Fibroblast of peridontal ligament (primary cell): ENCODE measurements around the gene FAM193B.
"Not testable (repeated sequence)": the region's sequence is repeated elsewhere in the genome, so short reads cannot be mapped to it uniquely, and the experiment has no call there.

Experiments
- DNase-seq: peaks from one replicate; pipeline ENCODE4 v3.0.0-alpha.2; 2010; ENCODE audit errors: extremely low read depth

FAM193B gene

GRCh38 chr5:177486256-177486655 is 68.1 kb downstream of the FAM193B start:
- DNase-seq, result no peak

- not testable (repeated sequence) for DNase-seq
Measured at GRCh38 chr5:177485753-177486152, 68.6 kb downstream of the FAM193B start.

DNA sequence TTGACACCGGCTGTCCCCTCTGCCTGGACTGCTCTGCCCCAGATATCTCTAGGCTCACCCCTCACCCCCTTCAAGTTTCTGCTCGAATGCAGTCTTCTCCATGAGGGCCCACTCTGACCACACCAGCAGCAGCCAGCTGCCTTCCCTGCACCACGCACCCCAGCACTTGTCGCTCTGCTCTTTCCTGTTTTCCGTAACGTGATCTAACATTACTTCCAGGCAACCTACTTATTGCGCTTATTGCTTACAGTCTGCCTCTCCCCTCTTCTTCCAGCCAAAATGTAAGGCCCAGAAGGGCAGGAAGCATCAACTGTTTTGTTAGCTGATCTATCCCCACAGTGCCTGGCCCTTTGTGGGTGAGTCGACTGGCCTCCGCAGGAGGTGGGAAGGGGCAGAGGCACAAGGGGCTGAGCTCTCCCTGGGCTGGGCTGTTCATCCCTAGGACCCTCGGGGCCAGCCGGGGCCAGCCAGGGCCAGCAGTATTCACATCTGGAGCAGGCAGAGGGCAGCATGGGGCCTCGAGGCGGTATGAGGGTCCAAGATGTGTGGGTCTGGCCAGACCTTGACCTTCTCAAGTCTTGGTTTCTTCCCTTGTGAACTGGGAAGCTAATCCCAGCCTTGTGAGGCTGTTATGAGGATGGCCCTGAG is 69.3 kb downstream of the FAM193B start:
- DNase-seq, result no peak

DNA sequence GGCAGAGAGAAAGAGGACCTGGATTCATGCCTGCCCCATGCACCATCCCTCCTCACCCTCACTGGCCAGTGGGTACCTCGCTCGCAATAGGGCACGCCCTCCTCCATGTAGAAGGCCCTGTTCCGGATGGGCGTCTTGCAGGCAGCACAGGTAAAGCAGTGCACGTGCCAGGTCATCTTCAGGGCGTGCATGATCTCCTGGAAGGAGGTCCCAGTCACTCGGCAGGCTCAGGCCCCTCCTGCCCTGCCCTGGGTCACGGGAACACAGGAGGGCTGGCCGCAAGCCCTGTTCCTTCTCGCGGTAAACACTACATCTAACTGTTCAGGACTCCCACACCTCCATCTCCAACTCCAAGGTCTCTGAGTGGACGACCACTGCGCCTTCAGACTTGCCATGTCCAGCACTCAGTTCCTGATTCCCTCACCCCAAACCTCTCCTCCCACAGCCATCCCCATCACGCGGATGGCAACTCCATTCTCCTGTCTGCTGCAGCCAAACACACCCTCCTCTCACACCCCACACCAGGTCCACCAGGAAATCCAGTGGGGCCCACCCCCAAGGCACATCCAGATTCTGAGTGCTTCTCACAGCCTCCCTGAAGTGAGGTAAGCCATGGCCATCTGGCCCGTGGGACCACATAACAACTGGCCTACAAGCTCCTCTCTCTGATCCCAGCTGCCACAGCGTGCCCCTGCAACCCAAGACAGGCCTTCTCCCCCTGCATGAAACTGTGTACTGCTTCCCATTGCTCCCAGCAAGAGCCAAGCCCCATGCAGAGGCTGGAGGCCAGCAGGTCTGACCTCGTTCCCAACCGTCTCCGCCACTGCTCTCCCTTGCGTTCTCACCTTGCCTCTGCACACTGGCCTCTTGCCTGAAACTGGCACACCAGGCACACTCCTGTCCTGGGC is 70.1 kb downstream of the FAM193B start:
- no peak for DNase-seq

- DNase-seq, result no peak
Measured at GRCh38 chr5:177483042-177483441, 71.3 kb downstream of the FAM193B start.

- DNase-seq, result no peak
Measured at GRCh38 chr5:177482359-177482795, 72.0 kb downstream of the FAM193B start.

GRCh38 chr5:177479774-177480173 is 74.6 kb downstream of the FAM193B start:
- DNase-seq, result no peak

DNA sequence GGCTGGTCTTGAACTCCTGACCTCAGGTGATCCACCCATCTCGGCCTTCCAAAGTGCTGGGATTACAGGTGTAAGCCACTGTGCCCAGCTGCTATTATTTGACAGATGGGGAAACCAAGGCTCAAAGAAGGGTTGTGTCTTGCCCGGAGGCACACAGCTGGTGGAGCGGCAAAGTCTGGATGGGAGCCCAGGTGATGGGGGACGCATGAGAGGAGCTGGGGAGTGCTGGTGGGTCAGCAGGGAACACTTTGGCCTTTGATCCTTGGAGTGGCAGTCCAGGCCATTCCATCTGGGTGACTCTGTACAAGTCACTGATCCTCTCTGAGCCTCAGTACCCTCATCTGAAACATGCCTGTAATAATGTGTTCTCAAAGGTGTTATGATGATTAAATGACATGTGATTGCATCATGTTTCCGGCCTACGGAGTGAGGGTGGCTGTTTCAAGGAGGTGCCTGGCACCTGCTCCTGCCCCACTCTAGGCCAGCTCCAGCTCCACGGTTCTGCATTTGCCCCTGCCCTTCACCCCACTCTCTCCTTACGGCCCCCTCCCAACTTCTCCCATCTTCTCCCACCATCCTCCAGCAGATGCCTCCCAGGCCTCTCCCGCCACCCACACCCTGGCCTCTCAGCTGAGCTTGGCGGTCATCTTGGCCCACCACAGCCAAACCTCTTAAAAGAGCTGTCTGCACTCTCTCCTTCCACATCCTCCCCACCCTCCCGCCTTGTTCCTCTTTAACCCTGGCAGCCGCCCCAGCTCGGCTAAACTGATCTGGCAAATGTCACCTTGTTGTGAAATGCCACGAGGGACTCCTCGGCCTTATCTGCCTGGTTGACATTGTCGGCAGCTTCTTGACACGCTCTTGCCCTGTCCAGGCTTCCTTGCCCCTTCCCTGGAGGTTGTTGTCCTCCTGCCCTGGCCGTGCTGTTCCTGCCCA is 75.4 kb downstream of the FAM193B start:
- no peak for DNase-seq

DNA sequence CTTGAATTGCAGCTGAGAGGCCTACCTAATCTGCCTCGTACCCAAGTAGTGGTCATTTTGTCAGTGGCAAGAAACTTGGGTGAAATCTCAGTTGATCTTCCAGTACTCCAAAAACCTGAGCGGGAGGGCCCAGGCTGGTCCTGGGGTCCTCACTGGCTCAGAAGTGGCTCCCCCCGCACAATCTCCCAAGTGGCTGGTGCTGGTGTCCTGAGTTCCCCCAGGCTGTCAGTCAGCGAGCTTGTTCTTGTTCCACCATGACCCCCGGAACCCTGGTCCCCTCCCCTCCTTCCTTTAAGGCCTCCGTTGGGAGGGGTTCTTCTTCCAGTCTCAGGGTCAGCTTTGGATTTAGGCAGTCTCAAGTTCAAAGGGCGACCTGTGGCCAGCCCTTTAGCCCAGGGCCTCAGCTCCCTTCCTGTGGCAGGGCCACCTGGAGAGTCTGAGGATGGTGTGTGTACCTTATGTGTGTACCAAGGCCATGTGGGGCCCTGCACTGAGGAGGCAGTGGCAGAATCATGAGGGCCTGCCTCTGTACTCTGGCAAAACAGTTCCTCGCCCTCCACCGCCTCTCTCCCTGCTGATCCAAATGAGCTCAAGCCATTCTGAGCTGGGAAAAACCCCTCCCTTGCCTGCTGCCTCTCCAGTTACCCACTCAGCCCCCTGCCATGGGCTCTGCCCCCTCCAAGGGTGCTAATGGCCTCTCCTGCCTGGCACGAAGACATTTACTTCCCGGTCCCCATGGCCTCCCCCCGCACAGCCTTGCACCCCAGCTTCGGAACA is 76.5 kb downstream of the FAM193B start:
- DNase-seq, result no peak

DNA sequence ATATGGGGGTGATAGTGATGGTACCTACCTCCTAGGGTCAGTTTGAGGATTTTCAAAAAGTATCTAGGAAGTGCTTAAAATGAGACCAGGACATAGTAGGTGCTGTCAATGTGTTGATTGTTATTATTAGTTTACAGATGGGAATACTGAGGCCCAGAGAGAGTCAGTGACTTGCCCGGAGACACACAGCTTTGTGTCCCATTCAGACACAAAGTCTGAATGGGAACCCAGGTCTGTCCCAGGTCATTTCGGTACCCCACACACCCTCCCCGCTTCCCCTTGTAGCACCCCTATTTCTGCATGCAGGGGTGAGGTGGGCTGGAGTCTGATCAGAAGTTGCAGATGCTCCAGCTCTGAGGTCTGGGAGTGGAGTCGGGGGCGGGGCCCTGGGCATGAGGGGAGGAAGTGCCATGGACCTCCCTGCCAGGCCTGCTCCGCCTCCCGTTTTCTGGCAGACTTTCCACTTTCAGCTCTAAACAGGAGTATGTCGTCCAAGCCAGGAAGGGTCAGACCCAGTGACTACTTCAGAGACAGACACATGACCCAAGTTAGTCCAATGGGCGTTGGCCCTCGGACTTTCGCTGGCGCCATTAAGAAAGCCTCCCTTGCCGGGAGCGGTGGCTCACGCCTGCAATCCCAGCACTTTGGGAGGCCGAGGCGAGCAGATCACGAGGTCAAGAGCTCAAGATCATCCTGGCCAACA is 77.7 kb downstream of the FAM193B start:
- DNase-seq, result peak; percentile 66

DNA sequence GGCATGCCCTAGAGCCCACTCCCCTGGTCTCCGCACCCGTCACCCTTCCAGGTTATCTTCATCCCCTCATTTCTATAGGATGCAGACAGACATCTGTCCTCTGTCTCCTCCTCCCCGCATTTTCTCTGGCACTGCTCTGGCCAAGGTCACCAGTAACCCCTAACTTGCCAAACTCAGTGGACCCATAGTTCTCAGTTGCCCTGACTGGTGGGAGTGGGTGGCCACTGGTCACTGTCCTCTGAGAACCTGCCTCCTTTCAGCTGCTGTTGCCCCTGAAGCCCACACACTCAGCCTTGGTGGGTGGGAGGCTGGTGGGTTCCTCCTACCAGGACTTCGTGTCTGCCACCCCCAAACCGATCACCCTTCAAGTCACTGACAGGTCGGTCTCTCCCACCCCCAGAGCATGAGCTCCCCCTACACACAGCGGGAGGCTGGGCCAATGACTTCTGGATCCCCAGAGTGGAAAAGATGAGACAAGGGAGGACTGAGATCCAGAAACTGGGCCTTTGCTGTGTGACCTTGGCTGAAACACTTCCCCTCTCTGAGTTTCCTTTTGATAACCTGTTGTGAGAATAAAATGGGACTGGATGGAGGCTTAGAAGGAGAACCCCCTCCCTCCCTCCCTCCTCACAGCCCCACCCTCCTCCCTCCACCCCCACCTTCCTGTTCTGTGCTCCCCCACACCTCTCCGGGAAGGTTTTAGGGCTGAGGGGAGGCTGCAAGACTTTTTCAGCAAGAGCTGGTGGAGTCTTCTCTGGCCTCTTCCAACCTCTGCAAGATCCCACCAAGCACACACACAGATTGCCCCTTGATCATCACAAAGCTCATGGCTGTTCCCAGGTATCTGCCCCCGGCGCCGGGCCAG is 78.6 kb downstream of the FAM193B start:
- DNase-seq, result no peak

DNA sequence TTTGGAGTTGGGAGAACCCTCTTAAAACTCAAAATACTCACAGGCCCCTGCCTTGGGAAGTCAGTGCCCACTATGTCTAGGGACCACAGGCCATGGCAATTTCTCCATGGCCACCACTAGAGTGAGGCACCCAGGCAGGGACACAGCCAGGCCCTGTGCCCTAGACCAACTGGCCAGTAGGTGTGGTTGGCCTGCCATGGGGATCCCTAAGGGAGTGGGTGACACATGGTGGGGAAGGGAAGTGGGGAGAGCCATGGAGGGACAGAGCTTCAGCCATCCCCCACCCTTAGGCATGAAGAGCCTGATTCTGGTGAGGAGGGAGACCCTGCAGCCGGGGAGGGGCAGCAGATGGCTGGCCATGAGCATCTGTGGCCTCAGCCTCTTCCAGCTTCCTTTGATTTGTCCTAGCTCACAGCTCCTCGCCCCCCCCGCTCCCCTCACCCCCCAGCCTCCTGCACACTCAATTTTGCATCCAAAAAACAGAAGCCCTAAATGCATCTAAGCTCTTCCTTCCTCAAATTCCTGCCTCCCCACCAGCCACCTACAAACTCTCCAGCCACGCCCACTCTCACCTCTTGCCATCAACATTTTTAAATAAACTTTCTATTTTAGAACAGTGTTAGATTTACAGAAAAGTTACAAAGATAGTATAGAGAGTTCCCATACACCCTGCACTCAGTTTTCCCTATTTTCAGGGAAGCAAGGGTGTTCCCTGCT is 79.4 kb downstream of the FAM193B start:
- DNase-seq, result no peak

GRCh38 chr5:177474002-177474476 is 80.3 kb downstream of the FAM193B start:
- DNase-seq, result no peak

GRCh38 chr5:177473443-177474001 is 80.8 kb downstream of the FAM193B start, which contains the start of gene DBN1:
TSS of gene DBN1 (minus strand) at chr5:177473634. CDS start at chr5:177473521, 113 bp downstream.
- no peak for DNase-seq

DNA sequence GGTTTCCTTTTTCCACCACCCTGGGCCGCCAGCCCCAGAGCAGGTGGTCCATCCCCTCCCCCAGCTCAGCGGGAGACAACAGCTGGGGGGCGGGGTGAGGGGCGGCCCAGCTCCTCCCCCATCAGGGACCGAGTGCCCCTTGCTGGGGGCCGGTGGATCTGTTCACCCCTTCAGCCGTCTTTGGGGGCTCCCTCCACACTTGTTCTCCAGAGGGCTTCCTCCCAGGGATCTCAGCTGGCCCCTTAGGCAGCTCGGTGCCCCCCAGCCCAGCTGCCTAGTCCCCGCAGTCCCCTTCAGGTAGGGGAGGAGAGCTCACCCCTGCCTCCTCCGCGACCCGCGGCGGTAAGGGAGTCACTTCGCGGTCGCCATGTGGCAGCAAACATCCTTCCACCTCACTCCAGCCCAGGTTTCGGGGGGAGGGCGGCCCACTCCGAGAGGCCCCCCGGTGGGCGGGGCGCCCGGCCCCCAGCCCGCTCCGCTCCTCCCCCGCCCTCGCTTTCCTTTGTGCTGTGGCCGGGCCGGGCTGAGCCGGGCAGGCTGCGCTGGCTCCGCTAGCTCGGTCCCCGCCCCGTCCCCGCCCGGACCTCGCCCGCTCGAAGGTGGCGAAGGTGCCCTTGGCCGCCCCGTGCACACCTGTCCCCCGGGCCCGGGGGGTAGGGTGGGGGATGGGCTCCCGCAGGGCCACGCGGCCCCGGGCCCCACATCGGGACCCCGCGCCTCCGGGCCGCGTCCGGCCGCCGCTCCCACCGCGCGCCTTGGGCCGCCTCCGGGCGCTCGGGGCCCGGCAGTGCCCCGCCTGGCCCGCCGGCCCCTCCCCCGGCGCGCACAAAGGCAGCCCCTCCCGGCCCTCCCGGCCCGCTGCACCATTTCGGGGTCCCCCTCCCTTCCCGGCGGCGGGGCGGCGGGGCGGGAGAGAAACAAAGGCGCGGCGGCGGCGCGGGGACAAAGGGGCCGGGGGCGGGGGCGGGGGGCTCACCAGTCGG is 81.6 kb downstream of the FAM193B start:
- no peak for DNase-seq

GRCh38 chr5:177471610-177472356 is 82.6 kb downstream of the FAM193B start:
- DNase-seq, result no peak
